Measurements from ENCODE around the gene CD151. TPM values are rescaled to one million over a fixed set of nuclear protein-coding genes. Genes with fewer than 3 reads are reported as not detected.

Gene CD151
- total and polyA plus RNA-seq, 8 donors = 122 to 815 (median 162) TPM

DNA sequence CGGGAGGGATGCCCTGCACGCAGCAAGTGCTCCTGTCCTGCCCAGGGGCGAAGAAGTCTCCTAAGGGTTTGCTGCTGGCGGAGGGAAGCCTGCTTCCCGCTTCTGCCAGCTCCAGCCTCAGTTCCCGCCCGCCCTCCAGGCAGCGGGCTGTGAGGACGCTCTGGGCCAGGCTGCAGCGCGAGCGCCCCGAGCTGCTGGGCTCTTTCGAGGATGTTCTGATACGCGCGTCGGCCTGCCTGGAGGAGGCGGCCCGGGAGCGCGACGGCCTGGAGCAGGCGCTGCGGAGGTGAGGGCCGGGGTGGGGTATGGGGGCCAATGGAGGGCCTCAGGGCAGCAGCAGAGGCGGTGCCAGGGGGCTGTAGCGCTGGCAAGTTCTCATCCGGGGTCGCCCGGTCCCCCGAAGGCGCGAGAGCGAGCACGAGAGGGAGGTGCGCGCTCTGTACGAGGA is 2.9 kb upstream of the CD151 start:
- DNase-seq (peak in 1 of 4 donors; percentile 85), ATAC-seq (peak; percentile 0)
- H3K27me3 ChIP-seq = peaks cover 7 to 45% of the 10 kb centered on the region in 2 donors
- TF ChIP-seq, protein P1, sequence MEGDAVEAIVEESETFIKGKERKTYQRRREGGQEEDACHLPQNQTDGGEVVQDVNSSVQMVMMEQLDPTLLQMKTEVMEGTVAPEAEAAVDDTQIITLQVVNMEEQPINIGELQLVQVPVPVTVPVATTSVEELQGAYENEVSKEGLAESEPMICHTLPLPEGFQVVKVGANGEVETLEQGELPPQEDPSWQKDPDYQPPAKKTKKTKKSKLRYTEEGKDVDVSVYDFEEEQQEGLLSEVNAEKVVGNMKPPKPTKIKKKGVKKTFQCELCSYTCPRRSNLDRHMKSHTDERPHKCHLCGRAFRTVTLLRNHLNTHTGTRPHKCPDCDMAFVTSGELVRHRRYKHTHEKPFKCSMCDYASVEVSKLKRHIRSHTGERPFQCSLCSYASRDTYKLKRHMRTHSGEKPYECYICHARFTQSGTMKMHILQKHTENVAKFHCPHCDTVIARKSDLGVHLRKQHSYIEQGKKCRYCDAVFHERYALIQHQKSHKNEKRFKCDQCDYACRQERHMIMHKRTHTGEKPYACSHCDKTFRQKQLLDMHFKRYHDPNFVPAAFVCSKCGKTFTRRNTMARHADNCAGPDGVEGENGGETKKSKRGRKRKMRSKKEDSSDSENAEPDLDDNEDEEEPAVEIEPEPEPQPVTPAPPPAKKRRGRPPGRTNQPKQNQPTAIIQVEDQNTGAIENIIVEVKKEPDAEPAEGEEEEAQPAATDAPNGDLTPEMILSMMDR (IDR thresholded peaks at IDR 0.05) = no peak
- peak overlapping the region in 1 of 2 donors; percentile 80 for H3K27ac ChIP-seq
- H3K4me3 ChIP-seq = peak overlapping the region; percentile 23 to 43
- H3K4me1 ChIP-seq = peaks cover 54 to 93% of the 10 kb centered on the region in 2 donors
- peaks cover 0 to 6% of the 10 kb centered on the region in 2 donors for H3K36me3 ChIP-seq
- intact Hi-C loops (cut with DNase I) = no loop called here
- H3K9me3 ChIP-seq = no peaks in the 10 kb centered on the region

DNA sequence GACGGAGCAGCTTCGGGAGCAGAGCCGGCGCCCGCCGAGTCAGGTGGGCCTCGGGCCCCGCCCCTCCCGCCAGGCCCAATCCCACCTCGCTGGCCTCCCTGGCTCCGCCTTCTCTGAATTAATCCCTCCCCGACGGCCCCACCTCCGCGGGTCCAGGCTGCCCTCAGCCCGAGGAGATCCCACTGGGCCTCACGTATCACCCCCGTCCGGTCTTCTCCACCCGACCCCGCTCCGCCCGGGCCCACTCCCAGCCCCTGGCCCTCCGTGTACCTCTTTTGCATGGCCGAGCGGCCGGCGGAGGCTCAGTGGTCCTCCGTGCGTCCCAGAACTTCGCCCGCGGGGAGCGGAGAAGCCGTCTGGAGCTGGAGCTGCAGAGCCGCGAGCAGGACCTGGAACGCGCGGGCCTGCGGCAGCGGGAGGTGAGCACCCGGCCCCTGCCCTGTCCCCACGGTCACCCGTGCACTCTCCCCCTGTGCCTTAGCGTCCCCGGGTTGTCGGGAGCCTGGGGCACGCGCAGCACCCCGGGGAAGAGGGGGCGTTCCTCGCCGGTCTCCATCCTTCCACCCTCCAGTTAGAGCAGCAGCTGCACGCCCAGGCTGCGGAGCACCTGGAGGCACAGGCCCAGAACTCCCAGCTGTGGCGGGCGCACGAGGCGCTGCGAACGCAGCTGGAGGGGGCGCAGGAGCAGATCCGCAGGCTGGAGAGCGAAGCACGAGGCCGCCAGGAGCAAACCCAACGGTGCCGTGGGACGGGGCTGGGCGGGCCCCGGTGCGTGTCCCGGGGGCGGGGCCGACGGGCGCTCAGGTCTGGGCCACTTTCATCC is 2.2 kb upstream of the CD151 start:
- H3K4me3 ChIP-seq = peak overlapping the region; percentile 23 to 43
- peaks cover 7 to 45% of the 10 kb centered on the region in 2 donors for H3K27me3 ChIP-seq
- peak; percentile 67 for ATAC-seq
- peaks cover 57 to 94% of the 10 kb centered on the region in 2 donors for H3K4me1 ChIP-seq
- H3K36me3 ChIP-seq = no peaks in the 10 kb centered on the region
- intact Hi-C loops (cut with DNase I) = no loop called here
- DNase-seq = peak in 3 of 4 donors; percentile 72 to 93 (median 84)
- H3K27ac ChIP-seq = no peak overlapping the region
- TF ChIP-seq, protein P1 (IDR thresholded peaks at IDR 0.05) = no peak
- no peaks in the 10 kb centered on the region for H3K9me3 ChIP-seq

DNA sequence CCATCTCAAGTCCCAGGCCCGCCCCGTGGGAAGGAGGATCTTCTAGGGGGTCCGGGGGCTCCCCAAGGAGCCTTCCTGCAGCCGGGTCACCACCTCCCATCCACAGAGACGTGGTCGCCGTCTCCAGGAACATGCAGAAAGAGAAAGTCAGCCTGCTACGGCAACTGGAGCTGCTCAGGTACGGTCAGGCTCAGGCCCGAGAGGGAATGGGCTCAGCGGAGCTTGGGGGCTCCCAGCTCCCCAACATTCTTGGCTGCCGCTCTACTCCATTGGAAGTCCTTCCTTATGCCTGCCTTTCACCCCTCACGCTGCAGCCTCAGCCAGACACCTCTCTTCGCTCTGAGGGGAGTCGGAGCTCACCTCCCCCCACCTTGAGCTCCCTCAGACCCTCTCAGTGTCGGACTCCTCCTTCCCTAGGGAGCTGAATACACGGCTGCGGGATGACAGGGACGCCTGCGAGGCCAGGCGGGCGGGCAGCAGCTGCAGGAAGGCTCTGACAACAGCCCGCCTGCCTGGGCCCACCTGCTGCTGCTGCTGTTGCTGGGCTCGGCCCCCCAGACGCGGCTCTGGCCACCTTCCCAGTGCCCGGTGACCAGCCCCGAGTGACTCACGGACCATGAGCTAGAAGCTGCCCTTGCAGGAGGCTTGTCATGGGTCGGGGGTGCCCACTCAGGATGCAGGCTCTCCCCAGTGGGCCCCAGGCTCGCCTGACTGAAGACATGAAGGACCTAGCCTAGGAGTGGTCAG is 1.5 kb upstream of the CD151 start:
- Histone ChIP-seq H3K27ac (no peak overlapping the region), H3K9me3 (no peaks in the 10 kb centered on the region), H3K27me3 (peaks cover 7 to 45% of the 10 kb centered on the region in 2 donors), H3K4me3 (peak overlapping the region in 1 of 2 donors; percentile 43), H3K4me1 (peaks cover 54 to 93% of the 10 kb centered on the region in 2 donors), H3K36me3 (peaks cover 0 to 6% of the 10 kb centered on the region in 2 donors)
- ATAC-seq = no peak
- TF ChIP-seq, protein P1 (IDR thresholded peaks at IDR 0.05) = no peak
- DNase-seq = peak in 1 of 4 donors; percentile 71
- intact Hi-C loops (cut with DNase I) = no loop called here

- ATAC-seq (no peak), DNase-seq (no peak)
- Histone ChIP-seq H3K27me3 (peaks cover 7 to 41% of the 10 kb centered on the region in 2 donors), H3K4me3 (peak overlapping the region; percentile 39 to 86), H3K36me3 (peaks cover 0 to 14% of the 10 kb centered on the region in 2 donors), H3K27ac (peak overlapping the region; percentile 63 to 83), H3K9me3 (no peaks in the 10 kb centered on the region), H3K4me1 (peaks cover 51 to 93% of the 10 kb centered on the region in 2 donors)
- TF ChIP-seq, protein P1 (IDR thresholded peaks at IDR 0.05) = no peak
- intact Hi-C loops (cut with DNase I) = no loop called here
Observed at GRCh38 chr11:831961-832528, 707 bp upstream of the CD151 start.

All from left lung (tissue), 10 donors.